Mucosa of rectum (tissue), 2 donors: ENCODE measurements around the gene ACTRT1.

Experiments
- H3K27ac ChIP-seq, 2 donors: one replicate each; pipeline ENCODE4 v1.7.0; 2013; ENCODE audit warnings: inconsistent platforms in 2 of 2, low read depth in 2 of 2, low read length in 2 of 2
- H3K27me3 ChIP-seq, 2 donors: one replicate each; pipeline ENCODE4 v1.7.0; 2013; ENCODE audit warnings: low read length in 2 of 2; ENCODE audit not compliant: control insufficient read depth in 2 of 2, insufficient read depth in 2 of 2
- H3K36me3 ChIP-seq, 2 donors: one replicate each; pipeline ENCODE4 v1.7.0; 2013; ENCODE audit warnings: low read length in 2 of 2; ENCODE audit not compliant: control insufficient read depth in 2 of 2, insufficient read depth in 2 of 2
- H3K4me1 ChIP-seq, 2 donors: one replicate each; pipeline ENCODE4 v1.7.0; 2013; ENCODE audit warnings: low read length in 2 of 2, mild to moderate bottlenecking in 1 of 2; ENCODE audit not compliant: control insufficient read depth in 2 of 2, insufficient read depth in 2 of 2
- H3K4me3 ChIP-seq, 2 donors: one replicate each; pipeline ENCODE4 v1.7.0; 2013; ENCODE audit warnings: low read length in 2 of 2
- H3K9ac ChIP-seq, 2 donors: one replicate each; pipeline ENCODE4 v1.7.0; 2013; ENCODE audit warnings: low read length in 2 of 2, low read depth in 1 of 2, mild to moderate bottlenecking in 1 of 2
- H3K9me3 ChIP-seq, 2 donors: one replicate each; pipeline ENCODE4 v1.7.0; 2013; ENCODE audit warnings: low read length in 2 of 2; ENCODE audit not compliant: control insufficient read depth in 2 of 2
- donor health status: healthy.
- donor health status: Normal muscosa, but diverticular disease.

ACTRT1 gene

DNA sequence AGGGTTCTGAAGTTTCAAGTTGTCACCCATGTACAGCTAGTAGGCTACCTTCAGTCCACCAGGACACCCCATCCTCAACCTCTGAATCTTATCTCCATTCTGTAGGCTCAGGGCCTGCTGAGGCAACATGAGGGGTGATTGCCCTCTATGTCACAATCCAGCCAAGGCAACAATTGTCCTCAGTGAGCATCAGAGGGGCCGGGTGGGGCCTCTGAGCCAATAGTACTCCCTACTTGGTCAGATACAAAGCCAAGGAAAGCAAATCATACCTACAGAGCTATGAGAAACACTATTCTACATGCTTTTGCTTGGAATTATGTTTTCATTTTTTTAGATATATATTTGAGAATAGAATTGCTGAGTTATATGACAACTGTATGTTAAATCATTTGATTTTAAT, at the start of gene ACTRT1:
ACTRT1 (minus strand) TSS at position 101 of the 400 bp plus-strand sequence. CDS start 197 bp downstream, outside the sequence.
- Histone ChIP-seq H3K27ac (no peak within 1 kb of the TSS), H3K27me3 (no peaks in the 10 kb centered on the region), H3K36me3 (no peaks in the 10 kb centered on the region), H3K4me1 (no peaks in the 10 kb centered on the region), H3K4me3 (no peak within 1 kb of the TSS), H3K9ac (no peak within 1 kb of the TSS), H3K9me3 (peaks cover 0 to 3% of the 10 kb centered on the region in 2 donors)

DNA sequence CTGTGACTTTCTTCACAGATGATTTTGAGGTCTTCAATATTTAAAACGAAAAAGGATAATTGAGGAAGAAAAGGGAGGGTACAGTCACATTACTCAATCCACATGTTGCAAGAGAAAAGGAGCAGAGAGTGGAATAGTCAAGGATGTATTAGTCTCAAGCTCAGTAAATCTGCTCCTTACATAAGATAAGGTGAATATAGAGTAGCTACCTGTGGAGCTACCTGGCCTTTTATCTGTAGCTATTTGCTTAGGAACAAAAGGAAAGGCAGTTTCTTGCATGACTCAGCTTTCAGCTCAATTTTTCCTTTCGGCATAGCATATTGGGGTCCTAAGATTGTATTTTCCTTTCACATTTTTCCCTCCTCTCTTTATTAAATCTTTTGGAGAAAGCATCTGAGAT, 26.3 kb upstream of the ACTRT1 start:
- H3K9me3 ChIP-seq, result no peaks in the 10 kb centered on the region
- no peak overlapping the region for H3K27ac ChIP-seq
- no peaks in the 10 kb centered on the region for H3K36me3 ChIP-seq
- no peaks in the 10 kb centered on the region for H3K27me3 ChIP-seq
- no peak overlapping the region for H3K9ac ChIP-seq
- H3K4me1 ChIP-seq, result no peaks in the 10 kb centered on the region
- no peak overlapping the region for H3K4me3 ChIP-seq

DNA sequence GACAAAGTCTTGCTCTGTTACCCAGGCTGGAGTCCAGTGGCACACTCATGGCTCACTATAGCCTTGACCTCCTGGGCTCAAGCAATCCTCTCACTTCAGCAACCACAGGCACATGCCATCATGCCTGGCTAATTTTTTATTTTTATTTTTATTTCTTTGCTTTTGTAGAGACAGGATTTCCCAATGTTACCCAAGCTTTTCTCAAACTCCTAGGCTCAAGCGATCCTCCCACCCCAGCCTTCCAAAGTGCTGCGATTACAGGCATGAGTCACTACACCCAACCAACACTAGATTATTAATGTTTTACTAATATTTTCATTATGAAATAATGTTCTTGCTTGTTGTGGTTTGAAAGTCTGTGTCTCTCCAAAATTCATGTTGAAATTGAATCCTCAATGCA, 5.2 kb upstream of the ACTRT1 start:
- H3K4me3 ChIP-seq, result no peak overlapping the region
- no peak overlapping the region for H3K9ac ChIP-seq
- H3K9me3 ChIP-seq, result no peaks in the 10 kb centered on the region
- no peaks in the 10 kb centered on the region for H3K27me3 ChIP-seq
- no peaks in the 10 kb centered on the region for H3K4me1 ChIP-seq
- H3K27ac ChIP-seq, result no peak overlapping the region
- H3K36me3 ChIP-seq, result no peaks in the 10 kb centered on the region

GRCh38 chrX:128051526-128051925, 677 bp downstream of the ACTRT1 start:
- Histone ChIP-seq H3K9me3 (peaks cover 0 to 3% of the 10 kb centered on the region in 2 donors), H3K27ac (no peak overlapping the region), H3K36me3 (no peaks in the 10 kb centered on the region), H3K4me3 (no peak overlapping the region), H3K4me1 (no peaks in the 10 kb centered on the region), H3K27me3 (no peaks in the 10 kb centered on the region), H3K9ac (no peak overlapping the region)

GRCh38 chrX:128035318-128035717, 16.9 kb downstream of the ACTRT1 start:
- Histone ChIP-seq H3K27me3 (no peaks in the 10 kb centered on the region), H3K27ac (no peak overlapping the region), H3K4me1 (no peaks in the 10 kb centered on the region), H3K36me3 (no peaks in the 10 kb centered on the region), H3K9ac (no peak overlapping the region), H3K4me3 (no peak overlapping the region), H3K9me3 (no peaks in the 10 kb centered on the region)

- no peak overlapping the region for H3K9ac ChIP-seq
- H3K4me1 ChIP-seq, result no peaks in the 10 kb centered on the region
- no peaks in the 10 kb centered on the region for H3K9me3 ChIP-seq
- H3K27me3 ChIP-seq, result no peaks in the 10 kb centered on the region
- H3K36me3 ChIP-seq, result no peaks in the 10 kb centered on the region
- no peak overlapping the region for H3K27ac ChIP-seq
- H3K4me3 ChIP-seq, result no peak overlapping the region
Observed at GRCh38 chrX:128021566-128021965, 30.6 kb downstream of the ACTRT1 start.

DNA sequence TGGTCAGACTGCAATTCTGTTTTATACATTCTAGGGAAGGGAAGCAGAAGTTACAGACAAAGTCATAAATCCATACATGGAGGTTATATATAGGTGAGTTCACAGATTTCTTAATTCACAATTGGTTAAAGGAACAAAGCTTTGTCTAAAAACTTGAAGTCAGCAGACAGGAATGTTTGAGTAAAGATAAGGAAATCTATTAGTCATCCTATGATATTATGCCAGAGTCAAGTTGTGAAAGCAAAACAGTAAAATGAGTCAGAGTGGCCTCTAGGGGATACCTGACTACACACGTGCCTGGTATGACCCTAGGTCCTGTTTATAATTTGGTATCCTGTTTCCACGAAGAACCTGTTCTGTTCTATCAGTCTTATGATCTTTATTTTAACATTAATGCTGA, 31.5 kb downstream of the ACTRT1 start:
- no peaks in the 10 kb centered on the region for H3K27me3 ChIP-seq
- no peaks in the 10 kb centered on the region for H3K9me3 ChIP-seq
- no peak overlapping the region for H3K9ac ChIP-seq
- no peaks in the 10 kb centered on the region for H3K36me3 ChIP-seq
- H3K27ac ChIP-seq, result no peak overlapping the region
- H3K4me3 ChIP-seq, result no peak overlapping the region
- H3K4me1 ChIP-seq, result no peaks in the 10 kb centered on the region

GRCh38 chrX:128019218-128019617, 33.0 kb downstream of the ACTRT1 start:
- no peaks in the 10 kb centered on the region for H3K9me3 ChIP-seq
- no peaks in the 10 kb centered on the region for H3K27me3 ChIP-seq
- H3K4me3 ChIP-seq, result no peak overlapping the region
- no peaks in the 10 kb centered on the region for H3K4me1 ChIP-seq
- H3K36me3 ChIP-seq, result no peaks in the 10 kb centered on the region
- no peak overlapping the region for H3K27ac ChIP-seq
- H3K9ac ChIP-seq, result no peak overlapping the region

DNA sequence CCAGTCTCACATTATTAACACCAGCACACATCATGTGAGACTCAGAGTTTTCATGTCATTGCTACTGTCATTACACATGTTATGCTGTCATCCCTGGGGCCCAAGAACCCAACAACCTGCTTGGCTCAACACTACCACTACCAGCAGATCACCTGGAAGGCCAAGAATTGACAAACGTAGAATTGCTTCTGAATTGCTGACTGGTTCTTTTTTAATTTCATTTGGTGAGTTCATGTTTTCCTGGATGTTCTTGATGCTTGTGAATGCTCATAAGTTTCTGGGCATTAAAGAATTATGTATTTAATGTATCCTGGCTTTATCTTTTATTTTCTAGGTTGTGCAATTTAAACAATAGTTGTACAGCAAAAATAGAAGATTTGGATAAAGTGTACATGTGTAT, 40.2 kb downstream of the ACTRT1 start:
- Histone ChIP-seq H3K9me3 (no peaks in the 10 kb centered on the region), H3K9ac (no peak overlapping the region), H3K27ac (no peak overlapping the region), H3K4me3 (no peak overlapping the region), H3K4me1 (no peaks in the 10 kb centered on the region), H3K27me3 (no peaks in the 10 kb centered on the region), H3K36me3 (no peaks in the 10 kb centered on the region)

DNA sequence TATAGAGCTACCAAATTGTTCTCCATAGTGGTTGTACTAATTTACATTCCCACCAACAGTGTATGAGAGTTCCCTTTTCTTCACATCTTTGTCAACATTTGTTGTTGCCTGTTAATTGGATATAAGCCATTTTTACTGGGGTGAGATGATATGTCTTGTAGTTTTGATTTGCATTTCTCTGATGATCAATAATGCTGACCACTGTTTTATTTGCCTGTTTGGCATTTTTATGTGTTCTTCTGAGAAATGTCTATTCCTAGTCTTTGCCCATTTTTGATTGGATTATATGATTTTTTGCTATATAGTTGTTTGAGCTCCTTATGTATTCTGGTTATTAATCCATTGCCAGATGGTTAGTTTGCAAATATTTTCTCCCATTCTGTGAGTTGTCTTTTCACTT, 44.3 kb downstream of the ACTRT1 start:
- no peaks in the 10 kb centered on the region for H3K4me1 ChIP-seq
- no peaks in the 10 kb centered on the region for H3K27me3 ChIP-seq
- H3K27ac ChIP-seq, result no peak overlapping the region
- H3K36me3 ChIP-seq, result no peaks in the 10 kb centered on the region
- no peak overlapping the region for H3K9ac ChIP-seq
- H3K9me3 ChIP-seq, result no peaks in the 10 kb centered on the region
- no peak overlapping the region for H3K4me3 ChIP-seq
